ENCODE data around the gene C17orf113.

Gene C17orf113

GRCh38 chr17:42055027-42055426, 4.6 kb upstream of the C17orf113 start:
- H3K4me1 ChIP-seq (ENCODE audit: insufficient read depth, low read length), result peaks cover 30% of the 10 kb centered on the region
- H3K36me3 ChIP-seq (ENCODE audit: insufficient read depth, low read length), result no peaks in the 10 kb centered on the region
- H3K4me3 ChIP-seq (ENCODE audit: low read length), result no peak overlapping the region
- no peaks in the 10 kb centered on the region for H3K9me3 ChIP-seq (ENCODE audit: insufficient read depth, low read depth, low read length)
- no peak overlapping the region for H3K27ac ChIP-seq (ENCODE audit: low read depth, low read length)
- peaks cover 6% of the 10 kb centered on the region; the same call in 1 of the 2 replicates for H3K27me3 ChIP-seq (ENCODE audit: insufficient read depth, low read length)
- 15% methylated on average over 3 of the region's 3 CpGs for WGBS
- H3K9ac ChIP-seq (ENCODE audit: low read depth, low read length), result no peak overlapping the region

- WGBS, result 19% methylated on average over 9 of the region's 12 CpGs
- Histone ChIP-seq H3K27me3 (ENCODE audit: insufficient read depth, low read length) (peaks cover 6% of the 10 kb centered on the region; the same call in 1 of the 2 replicates), H3K36me3 (ENCODE audit: insufficient read depth, low read length) (no peaks in the 10 kb centered on the region), H3K9me3 (ENCODE audit: insufficient read depth, low read depth, low read length) (no peaks in the 10 kb centered on the region), H3K4me1 (ENCODE audit: insufficient read depth, low read length) (peaks cover 30% of the 10 kb centered on the region), H3K27ac (ENCODE audit: low read depth, low read length) (no peak overlapping the region), H3K9ac (ENCODE audit: low read depth, low read length) (no peak overlapping the region), H3K4me3 (ENCODE audit: low read length) (peak overlapping the region; percentile 7; the same call in 1 of the 2 replicates)
These were observed 3.5 kb upstream of the C17orf113 start for GRCh38 chr17:42053731-42054500.

GRCh38 chr17:42052346-42052877, 2.0 kb upstream of the C17orf113 start:
- 93% methylated on average over 6 of the region's 6 CpGs for WGBS
- Histone ChIP-seq H3K27me3 (ENCODE audit: insufficient read depth, low read length) (peaks cover 6% of the 10 kb centered on the region; the same call in 1 of the 2 replicates), H3K27ac (ENCODE audit: low read depth, low read length) (no peak overlapping the region), H3K9ac (ENCODE audit: low read depth, low read length) (no peak overlapping the region), H3K36me3 (ENCODE audit: insufficient read depth, low read length) (no peaks in the 10 kb centered on the region), H3K9me3 (ENCODE audit: insufficient read depth, low read depth, low read length) (no peaks in the 10 kb centered on the region), H3K4me3 (ENCODE audit: low read length) (no peak overlapping the region), H3K4me1 (ENCODE audit: insufficient read depth, low read length) (peaks cover 30% of the 10 kb centered on the region)

GRCh38 chr17:42051645-42052044, 1.2 kb upstream of the C17orf113 start:
- Histone ChIP-seq H3K9ac (ENCODE audit: low read depth, low read length) (0 out of 2 replicates have a peak overlapping the region, but pooled peaks have one; percentile 28), H3K4me1 (ENCODE audit: insufficient read depth, low read length) (peaks cover 30% of the 10 kb centered on the region), H3K27me3 (ENCODE audit: insufficient read depth, low read length) (peaks cover 6% of the 10 kb centered on the region; the same call in 1 of the 2 replicates), H3K9me3 (ENCODE audit: insufficient read depth, low read depth, low read length) (no peaks in the 10 kb centered on the region), H3K27ac (ENCODE audit: low read depth, low read length) (no peak overlapping the region), H3K4me3 (ENCODE audit: low read length) (no peak overlapping the region; the same call in 1 of the 2 replicates), H3K36me3 (ENCODE audit: insufficient read depth, low read length) (no peaks in the 10 kb centered on the region)
- 92% methylated on average over 7 of the region's 7 CpGs for WGBS

- H3K27ac ChIP-seq (ENCODE audit: low read depth, low read length), result no peak overlapping the region
- WGBS, result 38% methylated on average over 8 of the region's 8 CpGs
- H3K27me3 ChIP-seq (ENCODE audit: insufficient read depth, low read length), result peaks cover 6% of the 10 kb centered on the region; the same call in 1 of the 2 replicates
- peak overlapping the region; percentile 60 for H3K4me3 ChIP-seq (ENCODE audit: low read length)
- peaks cover 28% of the 10 kb centered on the region for H3K4me1 ChIP-seq (ENCODE audit: insufficient read depth, low read length)
- H3K9me3 ChIP-seq (ENCODE audit: insufficient read depth, low read depth, low read length), result no peaks in the 10 kb centered on the region
- no peaks in the 10 kb centered on the region for H3K36me3 ChIP-seq (ENCODE audit: insufficient read depth, low read length)
- no peak overlapping the region for H3K9ac ChIP-seq (ENCODE audit: low read depth, low read length)
These were observed 606 bp upstream of the C17orf113 start for GRCh38 chr17:42051013-42051400.

GRCh38 chr17:42049834-42050392, 488 bp downstream of the C17orf113 start:
- H3K9ac ChIP-seq (ENCODE audit: low read depth, low read length), result peak overlapping the region; percentile 32; the same call in 1 of the 2 replicates
- peaks cover 18% of the 10 kb centered on the region for H3K4me1 ChIP-seq (ENCODE audit: insufficient read depth, low read length)
- 8% methylated on average over 7 of the region's 7 CpGs for WGBS
- H3K4me3 ChIP-seq (ENCODE audit: low read length), result peak overlapping the region; percentile 60
- H3K27me3 ChIP-seq (ENCODE audit: insufficient read depth, low read length), result peaks cover 6% of the 10 kb centered on the region; the same call in 1 of the 2 replicates
- no peaks in the 10 kb centered on the region for H3K36me3 ChIP-seq (ENCODE audit: insufficient read depth, low read length)
- H3K9me3 ChIP-seq (ENCODE audit: insufficient read depth, low read depth, low read length), result no peaks in the 10 kb centered on the region
- no peak overlapping the region for H3K27ac ChIP-seq (ENCODE audit: low read depth, low read length)

GRCh38 chr17:42047343-42047742, 3.1 kb downstream of the C17orf113 start:
- Histone ChIP-seq H3K27me3 (ENCODE audit: insufficient read depth, low read length) (no peaks in the 10 kb centered on the region; the same call in 1 of the 2 replicates), H3K4me3 (ENCODE audit: low read length) (no peak overlapping the region), H3K27ac (ENCODE audit: low read depth, low read length) (no peak overlapping the region), H3K36me3 (ENCODE audit: insufficient read depth, low read length) (no peaks in the 10 kb centered on the region), H3K4me1 (ENCODE audit: insufficient read depth, low read length) (peaks cover 8% of the 10 kb centered on the region; the same call in 1 of the 2 replicates), H3K9ac (ENCODE audit: low read depth, low read length) (no peak overlapping the region), H3K9me3 (ENCODE audit: insufficient read depth, low read depth, low read length) (no peaks in the 10 kb centered on the region)
- WGBS, result 85% methylated on average over 9 of the region's 12 CpGs

GRCh38 chr17:42045719-42046118, 4.7 kb downstream of the C17orf113 start:
- Histone ChIP-seq H3K36me3 (ENCODE audit: insufficient read depth, low read length) (no peaks in the 10 kb centered on the region), H3K4me1 (ENCODE audit: insufficient read depth, low read length) (no peaks in the 10 kb centered on the region), H3K9me3 (ENCODE audit: insufficient read depth, low read depth, low read length) (no peaks in the 10 kb centered on the region), H3K9ac (ENCODE audit: low read depth, low read length) (no peak overlapping the region), H3K27me3 (ENCODE audit: insufficient read depth, low read length) (no peaks in the 10 kb centered on the region), H3K4me3 (ENCODE audit: low read length) (no peak overlapping the region), H3K27ac (ENCODE audit: low read depth, low read length) (no peak overlapping the region)
- 76% methylated on average over 1 of the region's 1 CpG for WGBS

GRCh38 chr17:42042598-42043319, 7.6 kb downstream of the C17orf113 start:
- Histone ChIP-seq H3K4me3 (ENCODE audit: low read length) (no peak overlapping the region), H3K27me3 (ENCODE audit: insufficient read depth, low read length) (no peaks in the 10 kb centered on the region), H3K27ac (ENCODE audit: low read depth, low read length) (no peak overlapping the region), H3K36me3 (ENCODE audit: insufficient read depth, low read length) (no peaks in the 10 kb centered on the region), H3K9ac (ENCODE audit: low read depth, low read length) (no peak overlapping the region), H3K9me3 (ENCODE audit: insufficient read depth, low read depth, low read length) (no peaks in the 10 kb centered on the region), H3K4me1 (ENCODE audit: insufficient read depth, low read length) (no peaks in the 10 kb centered on the region; the same call in 1 of the 2 replicates)
- WGBS, result 92% methylated on average over 20 of the region's 20 CpGs

GRCh38 chr17:42041619-42042018, 8.8 kb downstream of the C17orf113 start:
- no peak overlapping the region for H3K27ac ChIP-seq (ENCODE audit: low read depth, low read length)
- no peak overlapping the region for H3K4me3 ChIP-seq (ENCODE audit: low read length)
- H3K27me3 ChIP-seq (ENCODE audit: insufficient read depth, low read length), result no peaks in the 10 kb centered on the region
- no peak overlapping the region for H3K9ac ChIP-seq (ENCODE audit: low read depth, low read length)
- no peaks in the 10 kb centered on the region for H3K9me3 ChIP-seq (ENCODE audit: insufficient read depth, low read depth, low read length)
- no peaks in the 10 kb centered on the region; the same call in 1 of the 2 replicates for H3K4me1 ChIP-seq (ENCODE audit: insufficient read depth, low read length)
- H3K36me3 ChIP-seq (ENCODE audit: insufficient read depth, low read length), result no peaks in the 10 kb centered on the region

- H3K27me3 ChIP-seq (ENCODE audit: insufficient read depth, low read length), result no peaks in the 10 kb centered on the region
- 94% methylated on average over 10 of the region's 10 CpGs for WGBS
- H3K4me3 ChIP-seq (ENCODE audit: low read length), result no peak overlapping the region
- H3K36me3 ChIP-seq (ENCODE audit: insufficient read depth, low read length), result no peaks in the 10 kb centered on the region
- H3K9me3 ChIP-seq (ENCODE audit: insufficient read depth, low read depth, low read length), result no peaks in the 10 kb centered on the region
- no peak overlapping the region for H3K9ac ChIP-seq (ENCODE audit: low read depth, low read length)
- H3K27ac ChIP-seq (ENCODE audit: low read depth, low read length), result no peak overlapping the region
- no peaks in the 10 kb centered on the region; the same call in 1 of the 2 replicates for H3K4me1 ChIP-seq (ENCODE audit: insufficient read depth, low read length)
These were observed 9.6 kb downstream of the C17orf113 start for GRCh38 chr17:42040818-42041217.
